Renal pelvis (tissue), 4 donors: ENCODE measurements around the gene TCN2. TPM values are rescaled to one million over a fixed set of nuclear protein-coding genes. Genes with fewer than 3 reads are reported as not detected.
"Not testable (repeated sequence)": the region's sequence is repeated elsewhere in the genome, so short reads cannot be mapped to it uniquely, and the experiment has no call there.

Experiments
- DNase-seq: peaks from one replicate; pipeline ENCODE4 v3.0.0-alpha.2; 2013
- polyA plus RNA-seq, 3 donors: library from polyadenylated mRNA; unstranded; fragments of 120-200 nt; gene quantifications; one replicate each; pipeline ENCODE4 v1.2.1, GENCODE V29; 2013; ENCODE audit not compliant: insufficient read length in 3 of 3

Gene TCN2
- polyA plus RNA-seq, 3 donors, result 64.4 to 73.5 (median 70.3) TPM

DNA sequence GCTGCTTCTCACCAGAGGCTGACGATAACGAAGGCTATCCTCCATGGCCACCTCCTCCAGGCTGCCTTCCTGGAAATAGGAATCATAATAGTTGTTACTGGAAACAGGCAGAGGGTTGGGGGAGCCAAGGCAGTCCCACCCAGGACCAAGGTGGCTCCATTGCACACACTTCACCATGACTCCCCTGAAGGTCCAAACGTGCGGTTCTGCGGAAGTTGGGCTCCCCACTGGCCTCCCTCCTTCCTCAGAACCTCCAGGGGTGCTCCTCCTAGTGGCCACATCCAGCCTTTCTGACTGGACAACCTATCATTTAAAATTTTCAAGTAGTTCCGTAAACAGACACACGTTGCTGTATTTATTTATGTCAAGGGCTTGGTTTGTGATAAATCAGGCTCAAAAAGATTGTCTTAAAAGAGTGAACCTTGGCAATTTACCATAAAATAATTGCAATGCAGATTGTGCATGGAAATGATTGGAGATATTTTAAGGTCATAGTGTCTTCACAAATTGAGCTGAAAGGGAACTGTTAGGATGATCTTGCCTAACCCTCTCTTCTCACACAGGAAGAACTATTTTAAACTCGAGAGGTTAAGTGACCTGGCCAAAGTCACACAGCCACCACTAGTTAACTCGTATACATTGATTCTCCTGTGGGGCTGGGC is 1.4 kb upstream of the TCN2 start:
- DNase-seq, result no peak

DNA sequence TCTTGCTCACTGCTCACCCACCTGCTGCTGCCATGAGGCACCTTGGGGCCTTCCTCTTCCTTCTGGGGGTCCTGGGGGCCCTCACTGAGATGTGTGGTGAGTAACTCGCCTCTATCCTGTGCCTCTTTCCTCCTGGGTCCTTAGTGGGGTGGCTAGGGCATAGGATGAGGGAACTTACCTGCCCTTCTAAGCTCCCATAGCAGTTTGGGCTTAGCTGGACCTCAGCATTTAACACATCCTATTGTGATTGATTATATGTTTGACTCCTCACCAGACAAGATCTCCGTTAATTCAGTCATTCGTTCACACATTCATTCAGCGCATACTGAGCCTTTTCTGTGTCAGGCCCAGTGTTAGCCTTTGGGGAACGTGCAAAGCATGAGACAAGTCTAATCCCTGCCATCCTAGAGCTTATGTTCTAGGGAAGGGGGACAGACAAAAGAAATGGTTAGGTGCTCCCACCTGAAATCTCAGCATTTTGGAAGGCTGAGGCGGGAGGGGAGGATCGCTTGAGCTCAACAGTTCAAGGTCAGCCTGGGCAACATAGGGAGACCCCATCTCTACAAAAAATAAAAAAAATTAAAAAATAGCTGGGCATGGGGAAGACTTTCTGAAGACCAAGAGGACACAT is 441 bp downstream of the TCN2 start:
- no peak for DNase-seq

DNA sequence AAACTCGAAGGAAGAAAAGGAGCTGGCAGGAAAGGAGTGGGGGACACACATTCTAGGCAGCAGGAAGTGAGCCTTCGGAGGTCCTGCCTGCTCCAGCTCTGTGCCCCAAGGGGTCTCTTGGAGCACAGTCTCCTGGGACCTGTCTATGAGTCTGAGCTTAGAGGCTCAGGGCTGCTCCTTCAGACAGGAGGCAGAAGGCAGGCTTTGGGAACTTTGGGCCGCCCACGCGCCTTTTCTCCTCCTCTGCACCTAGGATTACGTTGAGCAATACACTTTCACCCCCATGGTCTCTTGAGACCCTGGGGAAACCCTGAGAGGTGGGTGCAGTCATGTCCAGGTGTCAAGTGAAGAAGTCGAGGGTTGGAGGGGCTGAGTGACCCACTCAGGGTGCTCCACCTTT is 965 bp downstream of the TCN2 start:
- no peak for DNase-seq

- DNase-seq, result peak; percentile 27
Measured at GRCh38 chr22:30609260-30610185, 2.5 kb downstream of the TCN2 start.

DNA sequence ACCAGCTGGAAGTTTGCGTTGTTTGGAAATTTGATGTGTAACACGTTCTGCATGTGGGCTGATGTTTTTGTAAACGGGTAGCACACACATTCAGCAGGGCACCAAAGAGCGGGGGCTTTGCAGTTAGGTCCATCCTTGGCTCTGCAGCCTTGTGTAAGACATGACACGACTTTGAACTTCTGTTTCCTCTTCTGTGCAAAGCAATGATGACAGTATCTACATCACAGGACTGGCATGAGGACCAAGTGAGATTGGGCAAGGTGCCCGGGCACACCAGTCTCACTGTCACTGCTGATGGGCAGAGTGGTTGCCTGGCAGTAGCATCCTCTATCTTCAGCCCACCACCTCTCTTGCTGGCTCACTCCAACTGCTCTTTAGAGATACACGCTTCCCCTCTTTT is 3.3 kb downstream of the TCN2 start:
- DNase-seq, result no peak

DNA sequence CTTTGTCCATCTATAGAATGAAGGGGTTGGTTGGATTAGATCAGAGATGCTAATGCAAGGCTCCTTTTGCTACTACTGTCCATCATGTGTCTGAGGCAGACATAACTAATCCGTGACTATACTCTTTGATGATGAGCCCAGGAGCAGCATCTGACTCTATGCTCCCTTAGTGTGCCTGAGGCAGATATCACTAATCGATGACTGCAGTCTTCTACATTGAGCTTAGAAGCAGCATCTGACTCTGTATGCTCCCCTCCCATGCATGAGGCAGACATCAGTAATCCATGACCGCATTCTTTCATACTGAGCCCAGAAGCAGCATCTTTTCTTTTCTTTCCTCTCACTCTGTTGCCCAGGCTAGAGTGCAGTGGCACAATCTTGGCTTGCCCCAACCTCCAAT is 4.2 kb downstream of the TCN2 start:
- DNase-seq, result no peak

DNA sequence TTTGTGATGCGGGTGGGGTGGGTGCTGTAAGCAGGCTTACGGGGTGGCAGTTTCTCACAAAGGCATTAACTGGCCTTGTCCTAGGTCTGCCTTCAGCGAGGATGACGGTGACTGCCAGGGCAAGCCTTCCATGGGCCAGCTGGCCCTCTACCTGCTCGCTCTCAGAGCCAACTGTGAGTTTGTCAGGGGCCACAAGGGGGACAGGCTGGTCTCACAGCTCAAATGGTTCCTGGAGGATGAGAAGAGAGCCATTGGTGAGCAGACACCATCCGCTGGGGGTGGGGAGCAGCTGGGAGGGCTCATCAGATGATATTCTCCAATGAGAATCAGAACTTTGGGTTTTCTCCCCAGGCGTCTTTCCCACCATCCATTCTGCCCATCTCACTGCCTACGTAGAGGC is 5.8 kb downstream of the TCN2 start:
- DNase-seq, result no peak

DNA sequence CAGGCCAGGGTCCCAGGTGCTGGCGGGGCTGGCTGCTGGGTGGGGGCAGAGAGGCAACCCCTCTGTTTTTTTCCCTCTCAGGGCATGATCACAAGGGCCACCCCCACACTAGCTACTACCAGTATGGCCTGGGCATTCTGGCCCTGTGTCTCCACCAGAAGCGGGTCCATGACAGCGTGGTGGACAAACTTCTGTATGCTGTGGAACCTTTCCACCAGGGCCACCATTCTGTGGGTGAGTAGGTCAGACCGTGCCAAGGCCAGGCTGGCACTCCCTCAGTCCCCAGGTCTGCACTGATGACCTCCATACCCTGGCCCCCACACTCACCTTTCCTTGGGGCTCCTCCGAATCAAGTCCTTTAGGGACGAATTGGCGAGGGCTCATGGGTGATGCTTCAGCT is 7.3 kb downstream of the TCN2 start:
- no peak for DNase-seq

DNA sequence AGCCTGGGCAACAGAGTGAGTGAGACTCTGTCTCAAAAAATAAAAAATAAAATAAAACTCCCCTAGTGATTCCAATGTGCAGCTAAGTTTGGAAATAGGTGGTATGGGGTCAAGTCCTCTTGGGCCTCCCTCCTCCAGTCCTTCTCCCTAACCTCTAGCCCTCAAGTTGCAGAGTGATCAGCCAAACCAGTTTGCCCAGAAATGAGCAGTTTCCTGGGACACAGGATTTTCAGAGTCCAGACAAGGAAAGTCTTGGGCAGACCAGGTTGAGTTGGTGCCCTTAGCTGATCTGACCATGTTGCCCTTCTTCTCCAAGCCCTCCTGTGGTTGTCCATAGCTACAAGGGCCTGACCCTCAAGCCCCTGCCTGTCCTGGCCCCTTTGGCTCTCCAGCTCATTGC is 7.9 kb downstream of the TCN2 start:
- no peak for DNase-seq

DNA sequence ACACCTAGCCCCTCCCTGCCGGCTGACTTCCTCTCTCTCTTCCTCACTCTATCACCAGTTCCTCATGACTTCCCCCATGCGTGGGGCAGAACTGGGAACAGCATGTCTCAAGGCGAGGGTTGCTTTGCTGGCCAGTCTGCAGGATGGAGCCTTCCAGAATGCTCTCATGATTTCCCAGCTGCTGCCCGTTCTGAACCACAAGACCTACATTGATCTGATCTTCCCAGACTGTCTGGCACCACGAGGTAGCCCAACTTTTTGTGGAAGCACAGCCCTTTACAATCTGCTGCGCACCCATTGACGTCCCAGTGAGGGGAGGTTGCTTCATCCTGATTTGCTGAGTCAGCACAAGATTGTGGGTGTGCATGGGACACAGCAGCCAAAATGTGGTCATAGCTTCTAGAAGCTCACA is 8.6 kb downstream of the TCN2 start:
- no peak for DNase-seq

DNA sequence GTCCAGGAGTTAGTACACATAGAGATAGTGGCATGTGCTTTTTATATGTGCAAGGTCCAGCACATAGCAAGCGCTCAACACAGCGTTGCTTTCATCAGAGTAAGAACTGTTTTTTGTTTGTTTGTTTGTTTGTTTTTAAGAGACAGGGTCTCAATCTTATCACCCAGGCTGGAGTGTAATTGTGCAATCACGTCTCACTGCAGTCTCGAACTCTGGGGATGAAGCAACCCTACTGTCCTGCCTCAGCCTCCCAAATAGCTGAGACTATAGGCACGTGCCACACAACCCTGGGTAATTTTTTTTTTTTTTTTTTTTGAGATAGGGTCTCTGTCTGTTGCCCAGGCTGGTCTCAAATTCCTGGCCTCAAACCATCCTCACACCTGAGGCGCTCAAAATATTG is 10.8 kb downstream of the TCN2 start:
- DNase-seq, result no peak

- DNase-seq, result not testable (repeated sequence)
Measured at GRCh38 chr22:30619909-30620308, 12.9 kb downstream of the TCN2 start.

- no peak for DNase-seq
Measured at GRCh38 chr22:30626413-30626812, 19.4 kb downstream of the TCN2 start.

- no peak for DNase-seq
Measured at GRCh38 chr22:30627471-30627870, 20.5 kb downstream of the TCN2 start.

- no peak for DNase-seq
Measured at GRCh38 chr22:30628491-30628890, 21.5 kb downstream of the TCN2 start.

GRCh38 chr22:30631469-30631868 is 24.5 kb downstream of the TCN2 start:
- not testable (repeated sequence) for DNase-seq

- DNase-seq, result peak; percentile 67
Measured at GRCh38 chr22:30634471-30635233, 27.7 kb downstream of the TCN2 start.

- DNase-seq, result peak; percentile 80
Measured at GRCh38 chr22:30635273-30636225, 28.6 kb downstream of the TCN2 start, which contains the start of gene SLC35E4. SLC35E4 (plus strand) TSS chr22:30635781; CDS start chr22:30636451, 670 bp downstream.

GRCh38 chr22:30636226-30637077 is 29.5 kb downstream of the TCN2 start:
- no peak for DNase-seq

- DNase-seq, result no peak
Measured at GRCh38 chr22:30637701-30638114, 30.7 kb downstream of the TCN2 start.
